Hepatocyte (in vitro differentiated cells): ENCODE results near the gene C19orf25.

Experiments
- EZH2 ChIP-seq: fragments of 200-600 bp; sonication (generic); IDR thresholded peaks from 2 replicates; pipeline ENCODE4 v1.6.1; 2016; ENCODE audit warnings: antibody characterized with exemption, mild to moderate bottlenecking, borderline replicate concordance
- TF ChIP-seq, protein P1 (sequence below): fragments of 200-600 bp; sonication (generic); IDR thresholded peaks from 2 replicates; pipeline ENCODE4 v1.5.1; 2016; ENCODE audit warnings: antibody characterized with exemption, mild to moderate bottlenecking; ENCODE audit not compliant: poor library complexity

DNA sequence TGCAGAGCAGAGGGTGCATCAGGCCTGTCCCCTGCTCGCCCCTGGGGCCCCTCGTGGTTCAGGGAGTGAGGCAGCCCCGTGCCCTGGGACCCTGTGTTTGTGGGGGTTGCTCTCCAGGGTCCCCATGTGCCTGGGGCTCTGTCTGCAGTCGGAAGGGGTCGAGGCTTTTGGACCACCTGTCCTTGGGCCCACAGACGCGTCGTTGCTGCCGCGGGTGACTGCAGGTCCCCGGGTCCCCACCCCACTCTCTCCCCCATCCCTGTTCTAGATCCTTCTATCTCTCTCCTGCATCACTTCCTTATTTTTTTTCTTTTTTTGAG lies 9.2 kb upstream of the C19orf25 start:
- TF ChIP-seq, protein P1, sequence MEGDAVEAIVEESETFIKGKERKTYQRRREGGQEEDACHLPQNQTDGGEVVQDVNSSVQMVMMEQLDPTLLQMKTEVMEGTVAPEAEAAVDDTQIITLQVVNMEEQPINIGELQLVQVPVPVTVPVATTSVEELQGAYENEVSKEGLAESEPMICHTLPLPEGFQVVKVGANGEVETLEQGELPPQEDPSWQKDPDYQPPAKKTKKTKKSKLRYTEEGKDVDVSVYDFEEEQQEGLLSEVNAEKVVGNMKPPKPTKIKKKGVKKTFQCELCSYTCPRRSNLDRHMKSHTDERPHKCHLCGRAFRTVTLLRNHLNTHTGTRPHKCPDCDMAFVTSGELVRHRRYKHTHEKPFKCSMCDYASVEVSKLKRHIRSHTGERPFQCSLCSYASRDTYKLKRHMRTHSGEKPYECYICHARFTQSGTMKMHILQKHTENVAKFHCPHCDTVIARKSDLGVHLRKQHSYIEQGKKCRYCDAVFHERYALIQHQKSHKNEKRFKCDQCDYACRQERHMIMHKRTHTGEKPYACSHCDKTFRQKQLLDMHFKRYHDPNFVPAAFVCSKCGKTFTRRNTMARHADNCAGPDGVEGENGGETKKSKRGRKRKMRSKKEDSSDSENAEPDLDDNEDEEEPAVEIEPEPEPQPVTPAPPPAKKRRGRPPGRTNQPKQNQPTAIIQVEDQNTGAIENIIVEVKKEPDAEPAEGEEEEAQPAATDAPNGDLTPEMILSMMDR = no peak
- TF ChIP-seq EZH2 = no peak
